GM10266 (cell line): Measurements from ENCODE around the gene VBP1.

Experiments
- DNase-seq: peaks from one replicate; pipeline ENCODE4 v3.0.0; 2012; ENCODE audit errors: extremely low spot score
- TF ChIP-seq, protein P1 (sequence below): IDR thresholded peaks from 2 replicates; pipeline ENCODE4 v1.5.1; 2012; ENCODE audit warnings: mild to moderate bottlenecking, low read depth; ENCODE audit not compliant: control insufficient read depth, insufficient read depth; ENCODE audit errors: missing control alignments

VBP1 gene

GRCh38 chrX:155235891-155236290 lies 19.6 kb downstream of the VBP1 start:
- DNase-seq: no peak
- TF ChIP-seq, protein P1, sequence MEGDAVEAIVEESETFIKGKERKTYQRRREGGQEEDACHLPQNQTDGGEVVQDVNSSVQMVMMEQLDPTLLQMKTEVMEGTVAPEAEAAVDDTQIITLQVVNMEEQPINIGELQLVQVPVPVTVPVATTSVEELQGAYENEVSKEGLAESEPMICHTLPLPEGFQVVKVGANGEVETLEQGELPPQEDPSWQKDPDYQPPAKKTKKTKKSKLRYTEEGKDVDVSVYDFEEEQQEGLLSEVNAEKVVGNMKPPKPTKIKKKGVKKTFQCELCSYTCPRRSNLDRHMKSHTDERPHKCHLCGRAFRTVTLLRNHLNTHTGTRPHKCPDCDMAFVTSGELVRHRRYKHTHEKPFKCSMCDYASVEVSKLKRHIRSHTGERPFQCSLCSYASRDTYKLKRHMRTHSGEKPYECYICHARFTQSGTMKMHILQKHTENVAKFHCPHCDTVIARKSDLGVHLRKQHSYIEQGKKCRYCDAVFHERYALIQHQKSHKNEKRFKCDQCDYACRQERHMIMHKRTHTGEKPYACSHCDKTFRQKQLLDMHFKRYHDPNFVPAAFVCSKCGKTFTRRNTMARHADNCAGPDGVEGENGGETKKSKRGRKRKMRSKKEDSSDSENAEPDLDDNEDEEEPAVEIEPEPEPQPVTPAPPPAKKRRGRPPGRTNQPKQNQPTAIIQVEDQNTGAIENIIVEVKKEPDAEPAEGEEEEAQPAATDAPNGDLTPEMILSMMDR: no peak

- DNase-seq: no peak
- TF ChIP-seq, protein P1: no peak
Observed at GRCh38 chrX:155237719-155238118, 21.5 kb downstream of the VBP1 start.

- TF ChIP-seq, protein P1: no peak
Observed at GRCh38 chrX:155242300-155242699, 26.0 kb downstream of the VBP1 start.

GRCh38 chrX:155246748-155247147 lies 30.5 kb downstream of the VBP1 start:
- TF ChIP-seq, protein P1: no peak
- no peak for DNase-seq

More at GRCh38 chrX:155242300-155242699, 26.0 kb downstream of the VBP1 start:
- no peak for DNase-seq

GRCh38 chrX:155247497-155247896 lies 31.2 kb downstream of the VBP1 start:
- TF ChIP-seq, protein P1: no peak
- no peak for DNase-seq

- DNase-seq: no peak
Observed at GRCh38 chrX:155251391-155251790, 35.1 kb downstream of the VBP1 start.

DNA sequence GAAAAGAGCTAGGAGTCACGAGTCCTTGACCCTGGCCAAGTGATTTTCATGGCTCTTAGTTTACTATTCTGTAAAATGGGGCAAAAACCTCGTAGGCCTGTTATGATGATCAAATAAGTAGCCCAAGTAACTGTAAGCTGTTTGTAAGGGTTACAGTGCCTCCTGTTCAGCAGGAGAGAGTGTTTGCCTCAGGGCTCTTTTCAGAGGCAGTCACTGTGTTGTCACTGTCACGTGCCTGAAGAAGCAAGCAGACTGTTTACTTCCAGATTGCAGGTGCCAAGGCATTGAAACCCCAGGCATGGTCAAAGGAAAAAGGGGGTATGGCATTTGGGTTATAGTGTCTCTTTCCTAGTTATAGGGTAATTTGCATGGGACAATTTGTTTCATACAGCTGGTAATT lies 43.5 kb downstream of the VBP1 start:
- DNase-seq: no peak
- TF ChIP-seq, protein P1: no peak

More at GRCh38 chrX:155251391-155251790, 35.1 kb downstream of the VBP1 start:
- TF ChIP-seq, protein P1: no peak
